ENCODE results near the gene CCNYL1.
A peak's percentile ranks its signal among the peaks of the same experiment; 100 is the strongest.

Gene CCNYL1

DNA sequence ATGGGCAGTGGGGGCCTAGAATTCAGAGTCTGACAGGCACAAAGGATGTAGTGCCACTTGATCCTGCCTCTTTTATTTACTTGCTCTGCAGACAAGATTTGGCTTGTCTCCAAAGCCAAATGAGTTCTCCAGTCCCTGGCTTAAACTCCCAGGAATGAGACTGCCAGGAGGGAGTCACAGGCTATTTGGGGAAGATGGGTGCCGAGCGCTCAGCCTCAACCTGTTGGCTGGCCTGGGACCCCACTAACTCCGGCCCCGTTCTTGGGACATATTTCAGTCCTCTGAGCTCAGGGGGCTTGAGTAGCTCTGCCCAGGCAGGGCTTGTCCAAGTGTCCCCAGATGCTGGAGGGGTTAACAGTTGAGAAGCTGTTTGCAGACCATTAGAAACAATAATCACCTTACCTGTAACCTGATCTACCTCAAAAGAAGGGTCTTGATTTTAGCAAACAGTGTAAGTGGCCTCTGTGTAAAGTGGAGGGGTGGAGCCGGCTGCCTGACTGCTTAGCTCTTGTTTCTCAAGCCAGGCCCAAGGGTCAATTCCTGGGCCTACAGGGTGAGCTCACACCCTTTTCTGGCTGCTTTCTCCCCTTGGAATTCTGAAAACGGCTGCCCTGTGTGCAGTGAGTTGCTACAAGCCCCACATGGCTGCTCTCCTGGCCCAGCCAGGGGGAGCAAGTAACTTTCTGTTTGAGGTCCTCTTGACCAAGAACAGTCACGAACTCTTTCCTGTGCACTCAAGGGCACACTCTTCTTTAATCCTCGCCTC is 85.3 kb downstream of the CCNYL1 start:
- DNase-seq: no peak

DNA sequence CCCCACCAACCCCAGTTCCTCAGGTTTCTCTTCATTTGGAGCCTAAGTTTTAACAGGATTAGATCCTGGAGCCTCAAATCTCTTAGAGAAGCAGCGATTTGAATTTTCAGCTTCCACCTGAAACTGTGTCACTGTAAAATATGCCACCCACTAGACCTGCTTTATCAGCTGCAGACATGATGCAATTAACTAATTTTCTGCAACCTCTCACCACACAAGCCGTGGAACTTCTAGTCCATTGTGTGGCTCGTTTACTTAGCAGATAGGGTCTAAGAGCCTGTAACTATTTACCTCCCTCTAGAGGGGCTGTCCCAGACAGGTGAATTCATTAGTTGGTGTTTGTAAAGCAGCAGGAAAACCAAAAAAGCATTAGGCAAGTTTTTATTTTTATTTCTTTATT is 89.8 kb downstream of the CCNYL1 start:
- DNase-seq: peak; percentile 62

GRCh38 chr2:207802650-207803049 is 91.2 kb downstream of the CCNYL1 start:
- no peak for DNase-seq
